ENCODE measurements around the gene SNAP25. TPM values are rescaled to one million over a fixed set of nuclear protein-coding genes. Genes with fewer than 3 reads are reported as not detected.

Gene SNAP25
- total RNA-seq, 1 donor from 2014 or later = 0.22 TPM

GRCh38 chr20:10297223-10297622 is 78.6 kb downstream of the SNAP25 start:
- intact Hi-C loops (cut with micrococcal nuclease) = no loop called here
- TF ChIP-seq CTCF (IDR thresholded peaks at IDR 0.05; ENCODE audit: borderline replicate concordance) = no peak
- Histone ChIP-seq H3K4me3 (no peak overlapping the region), H3K9me3 (replicated peaks) (no peaks in the 10 kb centered on the region), H3K27ac (replicated peaks) (no peak overlapping the region), H3K36me3 (no peaks in the 10 kb centered on the region), H3K4me1 (no peaks in the 10 kb centered on the region), H3K27me3 (ENCODE audit: low read depth) (no peaks in the 10 kb centered on the region)
- DNase-seq = no peak

GRCh38 chr20:10297684-10298240 is 79.1 kb downstream of the SNAP25 start:
- no peak for TF ChIP-seq CTCF (IDR thresholded peaks at IDR 0.05; ENCODE audit: borderline replicate concordance)
- H3K4me3 ChIP-seq = no peak overlapping the region
- DNase-seq = no peak
- no peaks in the 10 kb centered on the region for H3K36me3 ChIP-seq
- no peaks in the 10 kb centered on the region for H3K9me3 ChIP-seq (replicated peaks)
- no peak overlapping the region for H3K27ac ChIP-seq (replicated peaks)
- intact Hi-C loops (cut with micrococcal nuclease) = no loop called here
- no peaks in the 10 kb centered on the region for H3K4me1 ChIP-seq
- H3K27me3 ChIP-seq (ENCODE audit: low read depth) = no peaks in the 10 kb centered on the region

GRCh38 chr20:10300582-10301446 is 82.2 kb downstream of the SNAP25 start:
- no peak overlapping the region for H3K4me3 ChIP-seq
- H3K9me3 ChIP-seq (replicated peaks) = no peaks in the 10 kb centered on the region
- no peaks in the 10 kb centered on the region for H3K4me1 ChIP-seq
- H3K27ac ChIP-seq (replicated peaks) = no peak overlapping the region
- intact Hi-C loops (cut with micrococcal nuclease) = no loop called here
- no peak for DNase-seq
- no peaks in the 10 kb centered on the region for H3K36me3 ChIP-seq
- TF ChIP-seq CTCF (IDR thresholded peaks at IDR 0.05; ENCODE audit: borderline replicate concordance) = no peak
- H3K27me3 ChIP-seq (ENCODE audit: low read depth) = no peaks in the 10 kb centered on the region

- intact Hi-C loops (cut with micrococcal nuclease) = no loop called here
- no peak for DNase-seq
- TF ChIP-seq CTCF (IDR thresholded peaks at IDR 0.05; ENCODE audit: borderline replicate concordance) = no peak
- H3K27me3 ChIP-seq (ENCODE audit: low read depth) = no peaks in the 10 kb centered on the region
- no peak overlapping the region for H3K4me3 ChIP-seq
- H3K27ac ChIP-seq (replicated peaks) = no peak overlapping the region
- H3K4me1 ChIP-seq = no peaks in the 10 kb centered on the region
- H3K36me3 ChIP-seq = no peaks in the 10 kb centered on the region
- H3K9me3 ChIP-seq (replicated peaks) = no peaks in the 10 kb centered on the region
Measured at GRCh38 chr20:10303852-10304251, 85.2 kb downstream of the SNAP25 start.

GRCh38 chr20:10304471-10305046 is 85.9 kb downstream of the SNAP25 start:
- Histone ChIP-seq H3K27ac (replicated peaks) (no peak overlapping the region), H3K4me3 (no peak overlapping the region), H3K27me3 (ENCODE audit: low read depth) (no peaks in the 10 kb centered on the region), H3K36me3 (no peaks in the 10 kb centered on the region), H3K9me3 (replicated peaks) (no peaks in the 10 kb centered on the region), H3K4me1 (no peaks in the 10 kb centered on the region)
- no peak for DNase-seq
- intact Hi-C loops (cut with micrococcal nuclease) = no loop called here
- no peak for TF ChIP-seq CTCF (IDR thresholded peaks at IDR 0.05; ENCODE audit: borderline replicate concordance)

Measured in left ventricle myocardium inferior (tissue), 1 donor.